HG03064 (cell line): Measurements from ENCODE around the gene MAML2.
"Not testable (repeated sequence)": the region's sequence is repeated elsewhere in the genome, so short reads cannot be mapped to it uniquely, and the experiment has no call there.

Experiments
- ATAC-seq: cut with Tn5 transposase; IDR thresholded peaks from one replicate; pipeline ENCODE4 v1.9.1; 2021; ENCODE audit warnings: low read depth; ENCODE audit not compliant: unreplicated experiment

Gene MAML2

GRCh38 chr11:96194581-96195374, 148.2 kb downstream of the MAML2 start:
- no peak for ATAC-seq

GRCh38 chr11:96193745-96194443, 149.1 kb downstream of the MAML2 start:
- no peak for ATAC-seq

GRCh38 chr11:96191752-96192151, 151.2 kb downstream of the MAML2 start:
- ATAC-seq = no peak

GRCh38 chr11:96189351-96189750, 153.6 kb downstream of the MAML2 start:
- ATAC-seq = no peak

GRCh38 chr11:96188243-96189006, 154.6 kb downstream of the MAML2 start:
- peak; percentile 35 for ATAC-seq

GRCh38 chr11:96187822-96188221, 155.2 kb downstream of the MAML2 start:
- ATAC-seq = no peak

GRCh38 chr11:96186806-96187205, 156.2 kb downstream of the MAML2 start:
- no peak for ATAC-seq

GRCh38 chr11:96185220-96185768, 157.7 kb downstream of the MAML2 start:
- peak; percentile 76 for ATAC-seq

GRCh38 chr11:96180937-96181336, 162.1 kb downstream of the MAML2 start:
- ATAC-seq = not testable (repeated sequence)

GRCh38 chr11:96180341-96180740, 162.7 kb downstream of the MAML2 start:
- ATAC-seq = no peak

- no peak for ATAC-seq
Measured at GRCh38 chr11:96179905-96180304, 163.1 kb downstream of the MAML2 start.

- no peak for ATAC-seq
Measured at GRCh38 chr11:96178887-96179279, 164.1 kb downstream of the MAML2 start.

GRCh38 chr11:96178049-96178886, 164.7 kb downstream of the MAML2 start:
- no peak for ATAC-seq

GRCh38 chr11:96177146-96177545, 165.8 kb downstream of the MAML2 start:
- ATAC-seq = no peak

GRCh38 chr11:96173906-96174305, 169.1 kb downstream of the MAML2 start:
- ATAC-seq = no peak

- ATAC-seq = no peak
Measured at GRCh38 chr11:96173422-96173821, 169.6 kb downstream of the MAML2 start.

GRCh38 chr11:96172604-96173003, 170.4 kb downstream of the MAML2 start:
- no peak for ATAC-seq

GRCh38 chr11:96169250-96169649, 173.7 kb downstream of the MAML2 start:
- no peak for ATAC-seq

- ATAC-seq = no peak
Measured at GRCh38 chr11:96168623-96169022, 174.4 kb downstream of the MAML2 start.

GRCh38 chr11:96167787-96168186, 175.2 kb downstream of the MAML2 start:
- ATAC-seq = no peak
